Activated CD4-positive, alpha-beta T cell treated with anti-CD3 and anti-CD28 coated beads for 1 hour (primary cell): ENCODE measurements around the gene SLCO2A1.

Experiments used
- DNase-seq: peaks from one replicate; pipeline ENCODE4 v3.0.0-alpha.2; 2020

The SLCO2A1 gene

DNA sequence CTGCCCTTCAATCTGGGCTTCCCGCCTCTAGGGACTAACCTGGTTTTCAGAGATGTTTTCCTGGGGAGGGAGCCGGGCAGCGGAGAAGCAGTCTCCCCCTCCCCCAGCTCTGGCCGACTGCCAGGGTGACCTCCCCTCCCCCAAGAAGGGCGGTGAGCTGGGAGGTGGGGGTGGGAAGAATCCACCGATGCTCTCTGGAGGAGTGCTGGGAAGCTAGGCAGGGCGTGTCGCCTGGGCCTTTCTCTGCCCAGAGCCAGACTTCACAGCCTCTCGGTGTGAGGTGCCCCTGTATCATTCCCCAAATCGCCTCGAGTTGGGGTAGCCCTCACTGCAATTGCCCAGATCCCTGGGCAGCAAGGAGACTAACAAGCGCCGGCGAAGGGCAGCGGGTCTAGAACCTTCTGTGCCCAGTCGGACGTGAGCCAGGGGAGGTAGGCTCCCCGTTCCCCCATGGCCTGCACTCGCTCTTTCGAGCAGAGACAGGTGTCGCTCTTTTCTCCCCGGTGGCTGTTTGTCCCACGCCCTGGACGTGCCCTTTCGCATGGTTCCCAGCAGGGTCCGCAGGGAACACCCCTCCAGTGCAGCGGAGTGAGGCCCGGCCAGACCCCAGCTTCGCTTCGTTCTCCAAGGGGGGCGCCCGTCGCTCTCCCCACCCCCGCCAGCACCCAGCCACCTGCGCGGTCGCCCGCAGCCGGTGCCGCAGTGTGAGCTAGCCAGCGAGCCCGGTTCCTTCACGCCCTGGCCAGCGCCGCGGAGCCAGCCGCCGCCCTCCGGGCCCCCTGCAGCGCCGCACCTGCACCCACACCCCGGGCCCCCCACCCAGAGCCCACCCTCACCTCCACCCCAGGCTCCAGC is 135.1 kb downstream of the SLCO2A1 start:
- DNase-seq = no peak

DNA sequence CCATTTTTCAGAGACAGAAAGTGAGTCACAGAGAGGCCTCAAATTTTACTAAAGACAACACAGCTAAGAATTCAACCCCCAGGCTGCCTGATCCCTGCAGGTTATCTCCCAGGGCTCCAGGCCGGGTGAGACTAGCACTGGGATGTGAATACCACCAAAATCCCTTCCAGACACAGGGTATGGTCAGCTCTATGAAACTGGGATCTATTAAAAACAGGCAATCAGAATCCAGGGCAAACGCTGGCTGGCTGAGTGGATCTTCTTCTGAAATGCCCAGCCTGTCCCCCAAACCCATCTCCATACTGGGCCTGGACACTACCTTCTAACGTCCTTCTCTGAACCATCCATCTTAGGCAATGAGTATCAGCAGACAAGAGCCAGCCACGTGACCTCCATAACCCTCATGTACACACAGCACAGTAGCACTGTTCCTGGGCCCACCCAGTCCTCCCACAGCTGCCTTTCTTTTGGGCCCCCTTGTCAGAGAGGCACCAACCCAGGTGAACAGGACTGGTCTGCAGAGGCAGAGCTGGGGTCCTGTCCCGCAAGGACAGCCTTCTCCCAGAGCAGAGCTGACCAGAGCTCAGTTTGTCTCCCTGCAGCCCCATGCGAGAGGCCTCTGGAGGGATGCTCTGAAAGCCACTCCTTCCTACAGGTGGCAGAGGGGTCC is 135.9 kb downstream of the SLCO2A1 start:
- no peak for DNase-seq

DNA sequence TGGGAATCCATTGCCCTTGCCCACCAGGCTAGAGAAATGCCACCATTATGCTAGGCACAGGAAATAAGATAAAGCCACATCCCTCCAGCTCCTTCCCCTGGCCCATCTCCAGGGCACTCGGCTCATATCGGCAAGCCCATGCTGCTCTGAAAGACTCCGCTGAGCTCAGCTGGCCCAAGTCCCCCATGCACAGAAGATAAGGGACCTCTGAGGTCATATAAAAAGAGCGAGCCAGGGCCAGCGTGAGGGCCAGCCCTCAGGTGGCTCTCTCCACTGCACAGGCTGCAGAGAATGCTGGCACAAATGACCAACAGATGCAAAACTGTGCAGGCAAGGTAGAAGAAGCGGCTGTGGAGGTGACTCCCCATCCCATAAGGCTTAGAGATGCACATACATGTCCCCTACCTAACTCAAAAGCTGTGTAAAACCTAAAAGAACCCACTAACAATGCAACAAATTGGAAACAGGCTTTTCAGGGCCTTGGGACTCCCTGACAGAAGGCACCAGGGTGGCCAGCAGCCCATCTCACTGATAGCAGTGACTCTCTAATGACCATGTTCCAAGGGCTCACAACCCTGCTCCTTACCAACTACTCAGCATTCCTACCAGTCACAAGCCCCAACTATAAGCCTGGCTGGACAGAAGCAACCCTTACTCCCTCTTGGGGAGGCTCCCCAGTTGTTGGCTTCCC is 137.0 kb downstream of the SLCO2A1 start:
- no peak for DNase-seq

DNA sequence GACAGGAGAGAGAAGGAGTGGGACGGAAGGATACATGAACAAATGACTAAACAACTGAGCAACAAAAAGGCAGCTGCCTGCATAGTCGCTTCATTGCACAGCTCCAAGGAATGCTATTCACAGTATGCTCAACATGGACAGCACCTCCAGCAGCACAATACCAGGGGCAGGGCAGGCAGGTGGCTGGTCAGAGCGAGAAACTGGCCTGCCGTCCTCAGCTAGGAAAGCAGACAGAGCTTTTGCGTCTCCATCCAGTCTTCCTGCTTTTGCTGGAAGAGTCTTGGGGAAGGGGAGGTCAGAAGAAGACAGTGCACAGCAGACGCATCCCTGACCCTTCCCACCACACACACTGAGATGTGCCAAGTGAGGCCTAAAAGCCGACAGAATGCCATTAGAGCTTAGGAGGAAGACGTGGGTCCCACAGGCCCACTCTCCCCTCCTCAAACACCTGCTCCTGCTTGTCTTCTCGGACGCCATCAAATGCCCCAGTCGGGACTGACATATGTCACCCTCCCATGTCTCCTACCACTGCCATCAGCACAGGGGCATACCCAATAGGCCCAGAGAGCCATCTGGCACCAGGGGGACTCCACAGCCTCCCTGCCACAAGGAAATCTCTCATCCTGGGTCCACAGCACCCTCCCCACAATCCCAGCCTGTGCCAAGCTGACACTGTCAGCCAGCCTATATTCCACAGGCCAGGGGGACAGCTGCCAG is 137.9 kb downstream of the SLCO2A1 start:
- DNase-seq = no peak

DNA sequence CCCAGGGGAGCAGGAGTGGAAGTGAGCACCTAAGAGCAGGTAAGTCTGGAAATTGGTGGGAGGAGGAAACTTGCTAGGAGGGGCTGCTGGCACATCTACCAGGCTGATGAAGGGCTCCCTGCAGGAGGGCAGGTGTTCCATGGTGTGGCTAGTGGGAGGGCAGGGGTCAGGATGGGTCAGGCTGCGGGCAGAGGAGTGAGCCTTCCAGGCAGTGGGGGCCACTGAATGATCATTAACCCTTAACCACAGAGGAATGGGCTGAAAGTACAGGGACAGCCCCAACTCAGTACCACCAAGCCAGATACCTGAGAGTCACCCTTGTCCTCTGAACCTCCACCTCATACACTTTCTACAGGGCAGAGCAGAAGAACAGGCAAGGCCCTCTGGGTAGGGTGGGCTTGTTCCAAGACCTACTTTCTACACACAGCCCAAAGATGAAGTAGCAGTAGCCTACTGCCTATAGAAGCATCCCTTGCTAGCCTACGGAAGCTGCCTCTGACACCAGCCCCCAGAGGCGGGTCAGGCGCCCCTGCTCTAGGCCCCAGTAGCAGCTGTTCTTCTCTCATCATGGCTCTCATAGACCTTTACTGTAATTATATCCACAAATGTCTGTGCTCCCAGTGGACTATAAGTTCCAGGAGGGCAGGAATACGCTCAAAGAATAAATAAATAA is 138.6 kb downstream of the SLCO2A1 start:
- no peak for DNase-seq

DNA sequence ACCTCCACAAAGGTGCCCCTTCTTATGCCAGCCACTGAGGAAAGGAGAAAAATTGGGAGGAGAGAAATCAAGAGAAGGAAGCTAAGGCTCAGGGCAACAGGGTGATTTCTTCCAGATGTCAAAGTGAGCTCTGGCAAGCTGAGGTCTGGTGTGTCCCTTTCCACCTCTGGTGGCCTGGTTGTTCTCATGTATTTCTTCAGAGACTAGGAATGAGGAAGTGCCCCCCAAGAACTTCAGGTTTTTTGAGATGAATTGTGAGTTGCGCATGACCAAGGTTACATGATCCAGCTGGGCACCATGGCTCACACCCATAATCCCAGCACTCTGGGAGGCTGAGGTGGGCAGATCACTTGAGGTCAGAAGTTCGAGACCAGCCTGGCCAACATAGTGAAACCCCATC is 139.7 kb downstream of the SLCO2A1 start:
- no peak for DNase-seq

DNA sequence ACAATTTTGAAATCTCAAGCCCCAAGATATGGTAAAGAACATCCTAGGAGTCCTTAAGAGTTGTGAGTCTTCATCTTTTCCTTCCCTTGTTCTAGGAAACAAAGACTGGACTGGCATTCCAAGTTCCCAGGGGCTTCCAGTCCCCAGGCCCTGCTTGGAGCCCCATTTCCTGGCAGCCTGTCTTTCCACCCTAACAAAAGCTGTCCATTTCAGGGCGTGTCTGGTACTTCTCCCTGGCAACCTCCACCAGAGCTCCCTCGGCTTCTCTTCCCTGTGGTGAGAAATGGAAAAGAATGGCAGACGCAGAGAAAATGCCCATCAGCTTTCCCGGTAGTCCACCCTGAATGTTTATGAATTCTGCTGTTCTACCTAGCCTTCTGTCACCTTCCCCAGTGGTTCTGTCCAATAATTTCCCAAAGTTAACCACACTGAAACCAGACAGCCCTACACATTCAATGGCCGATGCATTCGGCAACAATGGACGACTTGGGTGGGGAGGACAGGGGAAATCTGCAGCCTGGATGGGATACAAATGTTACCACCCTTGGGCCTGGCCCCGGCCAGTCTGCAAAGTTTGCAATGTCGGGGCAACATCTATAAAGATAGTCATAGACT is 140.9 kb downstream of the SLCO2A1 start:
- DNase-seq = no peak

DNA sequence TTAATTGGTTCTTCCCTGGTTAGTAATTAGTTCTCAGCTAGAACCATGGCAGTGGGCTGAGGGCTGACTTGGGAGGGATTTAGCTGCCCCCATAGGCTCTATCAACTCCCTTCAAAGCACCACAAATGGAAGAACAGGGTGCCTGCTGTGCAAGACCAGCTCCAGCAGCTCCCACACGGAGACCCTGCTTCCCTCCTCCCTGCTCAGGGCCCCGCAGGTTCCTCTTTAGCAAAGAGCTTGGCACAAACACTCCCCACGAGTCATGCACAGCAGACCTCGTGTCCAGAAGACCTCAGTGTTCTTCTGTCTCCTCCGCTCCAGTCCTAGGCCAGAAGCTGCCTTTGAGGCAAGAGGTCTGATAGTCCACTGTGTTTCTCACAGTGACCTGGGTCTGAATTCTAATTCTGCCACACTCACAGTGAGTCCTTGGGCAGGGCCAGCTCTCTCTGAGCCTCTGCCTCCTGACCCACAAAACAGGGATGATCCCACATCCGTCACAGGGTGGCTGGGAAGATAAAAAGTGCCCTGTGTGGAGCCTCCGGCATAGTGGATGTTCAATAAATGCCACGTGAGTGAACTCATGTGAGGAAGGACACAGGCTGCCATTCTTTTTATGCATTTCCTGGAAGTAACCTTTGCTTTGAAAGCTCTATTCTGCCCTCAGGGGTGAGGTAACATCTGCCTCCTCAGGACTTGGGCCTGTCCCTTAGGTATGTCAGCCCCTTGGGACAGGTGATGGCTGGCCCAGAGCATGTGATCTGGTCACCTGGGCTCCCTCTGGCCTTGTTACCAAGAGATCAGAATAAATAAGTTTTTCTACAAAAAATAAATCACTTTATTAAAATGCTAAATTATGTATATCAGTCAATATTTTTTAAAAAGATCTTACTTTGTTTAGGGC is 141.7 kb downstream of the SLCO2A1 start:
- no peak for DNase-seq

DNA sequence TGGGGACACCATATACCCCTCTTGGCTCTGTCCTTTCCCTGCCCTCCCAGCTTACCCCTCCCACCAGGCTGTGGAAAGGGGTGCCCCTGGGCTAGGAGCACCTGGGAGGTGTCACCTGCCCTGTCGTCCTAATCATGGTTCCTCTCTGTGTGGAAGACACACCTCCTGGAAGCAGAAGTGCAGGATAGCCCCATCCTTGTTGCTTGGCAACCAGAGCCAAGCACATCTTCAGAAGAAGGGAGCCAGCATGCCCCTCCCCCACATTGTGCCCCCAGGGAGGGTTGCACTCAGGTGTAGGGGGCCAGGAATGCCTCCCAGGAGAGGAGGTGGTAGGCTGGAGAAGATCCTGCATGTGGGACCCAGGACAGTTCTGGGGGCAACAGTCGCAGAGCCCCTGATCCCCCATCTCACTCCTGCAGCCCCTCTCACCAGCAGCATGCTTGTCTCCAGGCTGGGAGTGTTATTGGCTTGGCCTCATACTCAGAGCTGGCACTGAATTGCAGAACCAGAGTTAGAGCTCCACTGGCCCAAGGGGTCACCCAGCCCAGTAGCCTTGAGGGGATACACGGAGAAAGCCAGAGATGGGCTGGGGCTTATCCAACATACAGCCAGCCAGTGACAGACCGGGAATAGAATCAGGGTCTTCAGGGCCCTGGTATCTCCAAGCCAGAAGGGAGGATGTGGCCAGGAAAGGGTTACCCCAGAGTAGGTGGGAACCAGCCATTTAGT is 142.5 kb downstream of the SLCO2A1 start:
- DNase-seq = no peak

DNA sequence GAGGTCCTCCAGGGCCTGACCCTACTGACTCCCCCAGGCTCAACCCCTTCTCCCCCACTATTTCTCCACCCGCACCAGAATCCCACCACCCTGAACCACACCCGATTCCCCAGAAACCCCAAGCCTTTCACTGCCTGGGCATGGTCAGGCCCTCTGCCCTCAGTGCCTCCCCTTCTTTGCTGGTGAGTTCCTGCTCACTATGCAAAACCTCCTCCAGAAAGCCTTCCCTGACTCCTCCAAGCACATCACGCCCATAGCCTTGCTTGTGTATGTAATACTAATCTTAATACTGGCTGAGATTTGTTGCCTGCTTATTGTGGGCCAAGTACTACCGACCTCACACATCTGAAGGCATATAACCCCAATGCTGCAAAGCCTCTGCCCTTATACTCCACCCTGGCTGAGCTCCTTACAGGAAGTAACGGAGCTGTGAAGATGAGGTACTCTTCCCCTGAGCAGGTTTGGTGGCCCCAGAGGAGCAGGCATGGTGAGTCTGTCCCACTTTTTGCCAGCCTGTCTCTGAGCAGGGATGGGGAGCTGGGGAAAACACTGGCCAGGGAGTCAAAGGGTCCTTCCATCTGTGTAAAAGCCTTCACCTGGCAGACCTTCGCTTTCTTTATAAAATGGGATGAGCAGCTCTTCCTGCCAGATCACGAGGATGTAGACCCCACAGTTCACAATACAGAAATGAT is 143.5 kb downstream of the SLCO2A1 start:
- no peak for DNase-seq

DNA sequence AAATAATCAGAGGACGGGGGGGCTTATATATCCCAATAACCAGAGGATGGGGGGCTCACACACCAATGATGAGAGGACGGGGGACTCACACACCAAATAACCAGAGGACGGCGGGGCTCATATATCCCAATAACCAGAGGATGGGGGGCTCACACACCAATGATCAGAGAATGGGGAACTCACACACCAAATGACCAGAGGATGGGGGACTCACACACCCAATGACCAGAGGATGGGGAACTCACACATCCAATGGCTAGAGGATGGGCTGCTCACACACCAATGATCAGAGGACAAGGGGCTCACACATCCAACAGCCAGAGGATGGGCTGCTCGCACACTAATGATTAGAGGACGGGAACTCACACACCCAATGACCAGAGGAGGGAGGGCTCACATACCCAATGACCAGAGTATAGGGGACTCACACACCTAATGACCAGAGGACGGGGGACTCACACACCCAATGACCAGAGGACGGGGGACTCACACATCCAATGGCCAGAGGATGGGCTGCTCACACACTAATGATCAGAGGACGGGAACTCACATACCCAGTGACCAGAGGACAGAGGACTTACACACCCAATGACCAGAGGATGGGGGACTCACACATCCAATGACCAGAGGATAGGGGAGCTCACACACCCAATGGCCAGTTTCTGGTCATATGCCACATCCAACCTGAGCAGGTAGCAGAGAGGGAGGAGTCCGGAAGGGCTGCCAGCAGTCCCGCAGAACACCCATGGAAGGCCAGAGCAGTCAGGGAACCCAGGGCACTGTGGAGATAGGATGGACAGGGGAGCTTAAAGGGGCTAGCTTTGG is 144.6 kb downstream of the SLCO2A1 start:
- no peak for DNase-seq

DNA sequence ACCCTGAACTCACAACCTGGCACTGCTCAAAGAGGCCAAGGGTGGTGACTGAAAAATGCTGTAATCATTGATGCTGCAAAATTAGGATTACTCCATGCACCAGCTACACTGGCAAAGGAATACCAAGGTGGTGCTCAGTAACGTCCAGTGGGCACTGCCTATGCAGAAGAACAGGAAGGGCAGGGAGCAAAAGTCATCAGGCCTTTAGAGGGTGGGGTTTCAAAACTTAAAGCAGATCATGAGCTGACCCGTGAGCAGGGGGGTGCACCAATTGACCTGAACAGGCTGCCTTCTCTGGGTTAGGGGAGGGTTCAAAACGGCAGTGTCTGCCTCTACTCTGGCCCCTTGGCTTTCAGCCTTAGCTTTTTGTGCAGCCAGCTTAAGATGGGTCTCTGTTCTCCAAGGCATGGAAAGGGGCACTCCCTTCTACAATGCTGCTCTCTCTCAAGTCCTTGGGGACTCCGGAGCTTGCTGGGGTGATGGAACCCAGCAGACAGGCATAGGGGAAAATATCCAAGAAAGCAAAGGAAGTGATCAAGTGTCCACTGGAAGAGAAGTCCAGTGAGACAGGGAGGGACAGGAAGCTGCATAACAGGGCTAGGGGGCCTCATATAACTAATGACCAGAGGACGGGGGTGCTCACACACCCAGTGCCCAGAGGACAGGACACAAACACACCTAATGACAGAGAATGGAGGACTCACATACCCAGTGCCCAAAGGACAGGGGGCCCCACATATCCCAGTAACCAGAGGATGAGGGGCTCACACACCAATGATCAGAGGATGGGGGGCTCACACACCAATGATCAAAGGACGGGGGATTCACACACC is 145.5 kb downstream of the SLCO2A1 start:
- DNase-seq = no peak

DNA sequence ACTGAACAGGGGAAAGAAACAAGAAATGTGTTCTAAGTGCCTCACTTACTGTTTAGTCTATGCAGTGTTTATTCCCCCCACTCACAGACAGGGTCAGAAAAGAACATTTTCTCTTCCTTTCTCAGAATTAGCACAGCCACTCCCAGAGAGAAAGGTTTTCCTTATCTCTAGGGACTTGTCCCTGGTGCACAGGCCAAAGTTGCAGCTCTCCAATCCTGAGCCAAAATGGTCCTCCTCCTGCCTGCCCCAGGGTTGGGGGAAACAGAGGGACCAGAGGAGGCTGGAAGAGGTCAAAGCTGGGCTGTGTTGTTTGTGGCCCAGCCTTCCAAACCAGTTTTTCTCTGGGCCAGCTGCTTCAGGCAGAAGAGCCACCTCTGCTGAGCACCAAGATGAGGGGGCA is 146.1 kb downstream of the SLCO2A1 start:
- no peak for DNase-seq

DNA sequence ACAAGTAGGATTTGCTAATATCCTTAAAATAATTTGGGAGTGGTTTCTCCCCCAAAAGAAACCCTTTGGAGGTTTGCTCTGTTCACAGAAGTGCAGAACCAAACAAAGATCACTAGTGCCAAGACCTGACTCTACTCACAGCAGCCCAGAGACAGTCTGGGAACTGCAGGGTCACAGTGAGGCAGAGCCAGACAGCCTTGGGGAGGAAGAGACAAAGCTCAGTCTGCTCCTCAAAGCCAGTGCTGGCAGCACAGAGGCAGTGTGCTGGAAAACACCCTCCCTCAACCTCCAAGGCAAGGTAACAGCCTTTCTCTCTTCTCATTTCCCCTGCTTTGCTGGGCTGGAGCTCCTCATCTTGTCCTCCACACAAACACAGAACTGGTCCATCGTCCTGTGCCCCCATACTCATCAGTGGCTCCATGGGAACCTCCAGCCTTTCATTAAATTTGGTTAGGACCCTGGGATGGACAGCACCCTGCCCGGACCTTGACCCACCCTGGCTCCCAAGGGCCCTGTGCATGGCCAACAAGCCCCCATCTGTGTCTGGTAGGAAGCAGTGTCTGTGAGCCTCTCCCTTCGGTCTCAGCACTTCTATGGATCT is 146.6 kb downstream of the SLCO2A1 start:
- DNase-seq = no peak

DNA sequence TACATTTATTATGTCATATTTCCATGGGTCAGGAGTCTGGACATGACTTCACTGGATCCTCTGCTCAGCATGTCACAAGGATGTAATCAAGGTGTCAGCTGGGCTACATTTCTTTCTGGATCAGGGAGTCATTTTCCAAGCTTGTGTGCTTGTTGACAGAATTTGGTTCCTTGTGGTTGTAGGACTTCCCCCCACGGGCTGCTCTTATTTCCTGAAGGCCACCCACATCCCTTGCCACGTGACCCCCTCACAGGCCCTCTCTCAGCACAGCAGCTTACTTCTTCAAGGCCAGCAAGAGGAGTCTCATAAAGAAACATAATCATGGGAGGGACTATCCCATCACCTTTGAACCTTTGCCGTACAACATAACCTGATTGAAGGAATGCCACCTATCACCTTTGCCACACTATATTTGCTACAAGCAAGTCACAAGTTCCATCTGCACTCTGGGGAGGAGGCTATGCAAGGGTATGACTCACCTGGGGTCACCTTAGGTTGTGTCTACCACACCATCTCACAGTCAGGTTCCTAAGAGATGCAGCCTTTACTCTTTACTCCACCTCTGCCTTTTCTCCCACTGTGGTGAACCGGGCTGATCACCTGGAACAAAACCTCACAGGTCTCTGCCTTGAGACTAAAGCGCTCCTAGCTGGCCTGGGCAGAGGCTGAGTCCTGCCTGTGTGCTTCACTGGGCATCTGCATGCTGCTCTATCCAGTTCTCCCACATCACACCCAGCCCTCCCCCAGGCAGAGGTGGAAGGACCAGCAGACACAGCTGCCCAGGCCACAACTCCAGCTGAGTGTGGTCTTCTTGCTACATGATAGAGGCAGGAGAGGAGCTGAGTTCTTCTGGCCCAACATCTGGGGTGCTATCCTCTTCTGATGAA is 147.5 kb downstream of the SLCO2A1 start:
- no peak for DNase-seq

DNA sequence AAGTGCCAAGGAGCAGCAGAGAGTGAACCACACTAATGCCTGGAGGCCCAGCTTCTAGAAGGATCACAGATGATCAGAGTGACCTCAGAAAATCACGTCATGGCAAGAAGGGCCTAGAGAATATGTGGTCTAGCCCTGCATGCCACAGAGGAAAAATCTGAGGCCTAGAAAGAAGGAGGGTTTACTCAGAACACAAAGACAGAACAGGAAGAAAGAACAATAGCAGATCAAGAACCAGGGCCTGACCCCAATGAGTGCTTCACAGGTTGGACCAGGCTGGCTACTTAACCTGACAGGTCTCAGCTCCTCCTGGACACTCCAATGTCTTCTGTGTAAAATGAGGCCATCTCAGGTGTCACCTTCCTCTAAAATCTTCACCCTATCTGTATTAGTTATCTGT is 148.2 kb downstream of the SLCO2A1 start:
- no peak for DNase-seq
